DMS153 treated with DMSO at 0.1 percent for 48 hours (cell line): ENCODE results near the gene PTPRN2.
"Not testable (repeated sequence)": the region's sequence is repeated elsewhere in the genome, so short reads cannot be mapped to it uniquely, and the experiment has no call there.

Experiments used
- DNase-seq: peaks from one replicate; lab custom pipeline; 2025; ENCODE audit not compliant: unreplicated experiment; lab: John Stamatoyannopoulos, UW

The PTPRN2 gene

DNA sequence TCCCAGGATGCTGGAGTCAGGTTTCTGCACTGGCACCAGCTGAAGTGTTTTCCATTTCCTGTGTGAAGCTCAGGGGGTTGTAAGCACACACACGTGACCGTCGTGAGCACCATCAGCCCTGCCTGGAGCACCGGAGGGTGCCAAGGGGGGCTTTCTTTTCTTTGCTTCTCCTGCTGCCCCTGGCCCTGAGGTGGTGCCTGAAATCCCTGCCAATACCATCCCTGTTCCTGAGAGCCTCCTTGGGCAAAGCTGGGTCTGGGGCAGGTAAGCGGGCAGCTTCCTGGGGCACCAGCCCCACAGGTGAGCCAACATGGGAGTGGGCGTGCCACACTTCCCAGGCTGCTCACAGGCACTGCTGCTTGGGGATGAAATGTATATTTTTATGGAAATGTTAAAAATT, 657.2 kb downstream of the PTPRN2 start:
- no peak for DNase-seq

GRCh38 chr7:157929671-157930070, 658.0 kb downstream of the PTPRN2 start:
- no peak for DNase-seq

GRCh38 chr7:157928808-157929425, 658.7 kb downstream of the PTPRN2 start:
- no peak for DNase-seq

GRCh38 chr7:157928171-157928794, 659.3 kb downstream of the PTPRN2 start:
- no peak for DNase-seq

DNA sequence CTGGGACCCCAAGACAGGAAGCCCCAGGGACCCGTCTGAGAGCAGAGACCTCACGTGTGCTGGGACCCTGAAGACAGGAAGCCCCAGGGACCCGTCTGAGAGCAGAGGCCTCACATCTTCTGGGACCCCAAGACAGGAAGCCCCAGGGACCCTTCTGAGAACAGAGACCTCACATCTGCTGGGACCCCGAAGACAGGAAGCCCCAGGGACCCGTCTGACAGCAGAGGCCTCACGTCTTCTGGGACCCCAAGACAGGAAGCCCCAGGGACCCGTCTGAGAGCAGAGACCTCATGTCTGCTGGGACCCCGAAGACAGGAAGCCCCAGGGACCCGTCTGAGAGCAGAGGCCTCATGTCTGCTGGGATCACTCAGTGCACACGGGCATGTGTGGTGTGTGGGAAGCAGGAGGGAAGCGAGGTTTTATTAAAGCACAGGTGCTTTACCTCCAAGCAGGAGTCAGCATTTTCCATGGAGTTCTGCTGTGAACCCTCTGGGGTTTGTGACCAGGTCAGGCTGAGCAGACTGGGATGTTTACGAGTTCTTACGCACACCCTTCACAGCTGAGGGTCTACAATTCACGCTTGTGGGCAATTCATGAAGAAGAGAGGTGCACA, 660.2 kb downstream of the PTPRN2 start:
- DNase-seq: no peak

DNA sequence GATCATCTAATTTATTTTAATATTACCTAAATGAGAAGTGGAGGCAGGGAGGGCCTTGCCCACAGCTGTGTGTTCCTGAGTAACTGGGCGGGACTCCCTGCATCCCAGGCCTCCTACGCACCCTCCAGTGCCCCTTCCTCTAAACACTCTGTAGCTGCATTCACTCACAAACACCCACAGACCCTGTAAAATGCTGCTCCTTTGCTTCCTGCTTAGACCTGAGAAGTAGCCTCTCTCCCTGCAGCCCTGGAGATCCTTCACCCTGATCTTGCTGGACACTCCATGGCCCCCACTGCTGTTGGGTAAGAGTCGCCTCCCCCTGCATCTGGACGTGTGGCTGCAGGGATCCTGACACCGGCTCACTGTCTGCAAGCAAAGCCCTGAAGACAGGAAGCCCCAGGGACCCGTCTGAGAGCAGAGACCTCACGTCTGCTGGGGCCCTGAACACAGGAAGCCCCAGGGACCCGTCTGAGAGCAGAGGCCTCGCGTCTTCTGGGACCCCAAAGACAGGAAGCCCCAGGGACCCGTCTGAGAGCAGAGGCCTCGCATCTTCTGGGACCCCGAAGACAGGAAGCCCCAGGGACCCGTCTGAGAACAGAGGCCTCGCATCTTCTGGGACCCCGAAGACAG, 661.0 kb downstream of the PTPRN2 start:
- no peak for DNase-seq

DNA sequence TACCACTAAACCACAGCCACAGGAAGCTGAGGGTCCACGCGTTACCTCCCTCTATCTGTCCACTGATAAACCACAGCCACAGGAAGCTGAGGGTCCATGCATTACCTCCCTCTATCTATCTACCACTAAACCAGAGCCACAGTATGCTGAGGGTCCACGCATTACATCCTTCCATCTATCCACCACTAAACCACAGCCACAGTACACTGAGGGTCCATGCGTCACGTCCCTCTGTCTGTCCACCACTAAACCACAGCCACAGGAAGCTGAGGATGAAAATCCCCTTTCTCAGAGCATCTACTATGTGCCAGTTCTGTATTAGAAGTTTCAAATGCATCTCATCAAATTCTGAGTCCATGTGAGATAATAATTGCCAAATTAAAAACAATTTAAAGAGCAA, 661.5 kb downstream of the PTPRN2 start:
- DNase-seq: no peak

DNA sequence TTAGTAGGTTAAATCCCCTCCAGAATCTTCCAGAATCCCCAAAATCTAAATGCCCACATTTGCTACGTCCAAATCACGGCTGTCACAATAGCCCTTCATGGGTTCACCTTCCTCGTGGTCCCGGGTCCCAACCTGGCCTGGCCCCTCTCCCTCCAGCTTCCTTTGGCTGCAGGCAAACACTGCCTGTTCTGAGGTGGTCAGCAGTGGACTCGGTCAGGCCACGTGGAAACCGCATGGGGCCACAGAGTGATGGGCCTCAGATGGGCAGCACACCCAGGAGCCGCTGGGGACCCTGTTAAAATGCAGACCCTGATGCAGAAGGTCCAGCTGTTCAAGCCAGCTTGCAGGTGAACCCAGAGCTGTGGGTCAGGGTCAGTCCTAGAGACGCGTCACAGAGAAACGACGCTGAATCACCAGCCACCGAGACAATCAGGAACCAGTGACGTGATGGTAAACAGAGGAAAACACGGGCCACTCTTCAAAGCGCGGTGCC, 662.2 kb downstream of the PTPRN2 start:
- DNase-seq: no peak

DNA sequence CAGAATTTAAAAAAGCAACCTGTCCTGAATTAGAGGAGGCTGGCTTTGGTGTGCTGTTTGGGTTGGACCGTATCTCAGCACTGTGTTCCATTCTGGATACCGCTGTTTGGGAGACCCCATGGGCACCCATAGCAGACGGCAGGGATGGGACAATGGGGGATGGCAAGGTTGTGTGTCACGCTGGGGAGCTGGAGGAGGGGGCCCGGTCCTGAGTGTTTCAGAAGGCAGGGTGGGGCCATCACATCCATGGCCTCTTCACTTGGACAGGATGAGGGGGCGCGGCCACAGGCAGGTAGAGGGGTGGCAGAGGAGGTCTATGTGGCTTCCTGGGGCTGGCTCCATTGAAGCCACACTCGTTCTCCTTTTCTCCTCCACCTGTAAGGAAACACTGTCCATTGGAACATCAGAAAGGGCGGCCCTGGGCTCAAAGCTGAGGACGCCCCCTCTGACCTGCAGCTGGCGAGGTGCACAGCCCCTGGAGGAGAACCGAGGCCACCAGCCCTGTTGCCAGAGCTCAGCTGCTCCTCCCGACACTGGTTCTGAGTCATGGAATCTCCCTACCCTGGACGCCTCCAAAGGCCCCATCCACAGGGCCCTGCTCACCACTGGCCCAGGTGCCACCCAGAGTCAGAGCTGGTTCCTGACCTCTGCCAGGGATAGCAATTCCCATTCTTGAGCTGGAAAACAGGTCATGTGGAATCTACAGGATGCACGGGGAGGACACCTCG, 663.6 kb downstream of the PTPRN2 start:
- DNase-seq: no peak

DNA sequence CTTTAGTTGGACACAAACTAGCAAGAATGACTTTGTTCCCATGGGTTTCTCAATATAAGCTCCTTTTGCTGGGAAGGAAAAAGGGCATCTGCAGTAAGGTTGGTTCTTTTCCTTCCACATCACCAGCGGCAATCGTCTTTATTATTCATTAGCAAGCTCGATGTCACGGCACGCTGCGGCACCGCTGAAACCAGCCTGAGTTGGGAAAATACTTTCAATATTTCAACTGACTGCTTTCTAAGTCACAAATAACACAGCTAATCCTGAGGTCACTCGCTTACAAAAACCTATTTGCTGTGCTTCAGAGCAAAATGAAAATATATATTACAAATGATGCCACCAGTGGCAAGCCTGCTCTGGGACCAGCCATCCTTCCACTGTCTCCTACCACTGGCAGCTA, 665.0 kb downstream of the PTPRN2 start:
- DNase-seq: no peak

DNA sequence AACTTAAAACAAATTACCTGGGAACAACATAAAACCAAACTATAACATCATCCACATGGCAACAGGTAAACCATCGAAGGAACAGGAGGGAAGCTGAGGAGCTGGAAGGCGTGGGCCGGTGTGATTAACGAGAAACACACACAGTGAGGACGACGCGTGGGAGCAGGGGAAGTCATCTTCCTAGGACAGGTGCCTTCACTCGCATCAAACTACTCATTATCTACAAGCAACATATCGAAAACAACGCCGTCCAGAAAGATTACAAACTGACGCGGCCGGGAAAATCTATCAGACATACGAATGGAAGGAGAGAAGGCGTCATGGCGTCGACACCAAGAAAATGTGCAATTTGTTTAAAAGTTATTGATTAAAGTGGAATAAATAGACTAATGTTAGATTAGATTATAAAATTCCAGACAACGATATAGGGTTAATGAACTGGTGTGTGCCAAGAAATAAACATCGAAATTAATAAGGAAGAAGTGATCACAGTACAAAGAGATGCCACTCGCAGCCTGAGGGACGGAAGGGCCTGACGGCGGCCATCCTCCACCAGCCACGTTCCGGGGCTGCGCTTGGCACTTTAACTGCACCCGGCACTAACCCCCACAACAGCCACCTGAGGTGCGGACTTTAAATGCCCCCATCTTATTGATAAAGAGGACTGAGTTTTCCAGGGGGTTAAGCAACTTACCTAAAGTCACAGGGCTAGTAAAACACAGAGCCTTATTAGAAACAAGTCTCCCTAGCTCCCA, 669.1 kb downstream of the PTPRN2 start:
- no peak for DNase-seq

DNA sequence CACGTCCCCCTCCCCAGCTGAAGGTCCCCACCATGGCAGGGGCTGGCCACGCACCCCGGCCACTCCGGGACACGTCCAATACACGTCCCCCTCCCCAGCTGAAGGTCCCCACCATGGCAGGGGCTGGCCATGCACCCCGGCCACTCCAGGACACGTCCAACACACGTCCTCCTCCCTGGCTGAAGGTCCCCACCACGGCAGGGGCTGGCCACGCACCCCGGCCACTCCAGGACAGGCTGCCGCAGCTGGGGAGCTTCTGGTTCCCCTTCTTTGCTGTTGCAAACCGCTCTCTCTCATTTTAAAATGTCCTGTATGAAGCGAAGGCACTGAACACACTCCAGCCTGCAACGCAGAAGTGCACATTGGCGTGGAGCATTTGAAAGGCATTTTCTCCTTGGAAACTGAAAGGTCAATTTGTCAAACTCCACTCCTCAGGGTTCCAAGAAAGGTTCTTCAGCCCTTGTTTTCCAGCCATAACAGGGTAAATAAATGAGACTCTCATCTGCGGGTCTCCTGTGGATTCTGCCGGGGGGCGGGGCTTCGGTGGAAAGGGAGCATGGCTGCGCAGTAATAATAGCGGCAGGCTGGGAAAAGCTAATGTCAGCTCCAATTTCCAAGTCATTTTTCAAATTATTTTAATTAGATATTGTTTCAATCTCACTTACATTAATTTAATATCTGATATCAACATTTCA, 670.5 kb downstream of the PTPRN2 start:
- DNase-seq: no peak

- DNase-seq: no peak
Observed at GRCh38 chr7:157910446-157910845, 677.2 kb downstream of the PTPRN2 start.

DNA sequence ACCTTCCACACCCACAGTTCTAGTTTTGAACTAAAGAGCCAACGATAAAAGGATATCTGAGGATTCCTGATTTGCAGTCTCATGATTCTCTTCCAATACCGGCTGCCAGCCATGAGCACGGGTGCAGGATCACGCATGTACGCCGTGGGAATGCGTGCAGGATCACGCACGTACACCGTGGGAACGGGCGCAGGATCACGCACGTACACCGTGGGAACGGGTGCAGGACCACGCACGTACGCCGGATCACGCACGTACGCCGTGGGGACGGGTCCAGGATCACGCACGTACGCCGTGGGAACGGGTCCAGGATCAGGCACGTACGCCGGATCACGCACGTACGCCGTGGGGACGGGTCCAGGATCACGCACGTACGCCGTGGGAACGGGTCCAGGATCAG, 677.6 kb downstream of the PTPRN2 start:
- not testable (repeated sequence) for DNase-seq

DNA sequence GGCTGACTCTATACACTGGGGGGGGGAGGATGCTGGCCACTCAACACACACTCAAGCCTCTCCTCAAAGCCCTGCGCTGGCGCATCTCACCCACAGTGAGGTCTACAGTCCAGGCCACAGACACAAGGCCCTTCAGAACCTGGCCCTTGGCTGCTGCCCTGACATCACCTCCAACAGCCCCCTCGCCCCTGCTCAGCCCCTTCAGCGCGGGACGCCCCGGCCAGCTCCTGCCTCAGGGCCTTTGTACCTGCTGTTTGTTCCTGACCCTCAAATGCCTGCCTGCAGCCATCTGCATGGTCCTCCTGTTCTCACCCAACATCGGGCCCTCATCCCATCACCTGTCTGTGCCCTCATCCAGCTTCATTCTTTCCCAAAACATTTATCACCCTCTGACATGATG, 678.3 kb downstream of the PTPRN2 start:
- DNase-seq: no peak

DNA sequence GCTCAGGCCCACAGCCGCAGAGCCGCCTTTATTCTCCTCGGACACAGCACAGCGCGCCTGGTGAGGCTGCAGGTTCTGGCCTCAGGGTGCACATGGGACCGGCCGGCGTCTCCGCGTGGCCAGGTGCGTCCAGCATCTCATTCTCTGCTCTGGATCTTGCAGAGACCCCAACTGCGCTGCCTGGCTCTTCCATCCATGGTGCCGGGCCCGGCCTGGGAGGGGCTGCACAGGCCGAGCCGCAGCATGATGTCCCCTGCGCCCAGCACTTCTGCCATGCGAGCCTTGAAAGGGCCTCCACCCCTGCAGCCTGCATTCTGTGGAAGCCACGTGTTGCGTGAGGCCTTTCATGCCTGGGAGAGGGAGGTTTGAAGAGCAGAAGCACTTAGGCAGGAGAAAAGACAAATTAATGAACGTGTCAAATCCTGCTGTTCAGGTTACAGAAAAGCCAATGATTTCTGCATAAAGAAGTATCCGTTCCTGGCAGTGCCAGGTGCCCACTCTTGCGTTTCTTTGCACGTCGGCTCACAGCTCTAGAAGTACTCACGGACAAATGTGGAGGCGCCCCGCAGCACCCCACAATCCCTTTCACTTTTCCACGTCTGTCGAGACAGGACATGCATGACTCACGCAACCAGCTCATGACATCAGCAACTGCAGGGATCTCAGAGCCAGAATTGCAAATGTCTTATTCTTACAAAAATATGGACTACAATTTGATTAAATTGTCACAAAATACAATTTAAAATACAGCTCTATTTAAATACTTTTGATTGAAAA, 679.4 kb downstream of the PTPRN2 start:
- no peak for DNase-seq

DNA sequence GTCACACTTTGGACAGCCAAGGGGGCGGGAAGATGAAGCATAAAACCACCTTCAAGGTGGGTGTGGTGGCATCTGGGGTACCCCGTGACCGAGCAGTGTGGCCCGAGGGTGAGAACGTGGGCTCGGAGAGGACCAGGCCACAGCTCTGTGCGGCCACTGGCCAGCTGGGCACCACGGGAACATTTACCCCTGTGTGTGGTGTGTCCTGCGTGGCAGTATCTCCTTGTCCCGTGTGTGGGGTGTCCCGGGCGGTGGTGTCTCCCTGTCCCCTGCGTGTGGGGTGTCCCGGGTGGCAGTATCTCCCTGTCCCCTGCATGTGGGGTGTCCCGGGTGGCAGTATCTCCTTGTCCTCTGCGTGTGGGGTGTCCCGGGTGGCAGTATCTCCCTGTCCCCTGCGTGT, 680.5 kb downstream of the PTPRN2 start:
- no peak for DNase-seq

- DNase-seq: no peak
Observed at GRCh38 chr7:157906583-157906982, 681.0 kb downstream of the PTPRN2 start.
